Activated naive CD8-positive, alpha-beta T cell treated with anti-CD3 and anti-CD28 coated beads, Interleukin-2, amount 50 U/mL, for 16 hours (primary cell): Measurements from ENCODE around the gene ZNF428.

Experiments used
- DNase-seq: peaks from one replicate; pipeline ENCODE4 v3.0.0-alpha.2; 2020; ENCODE audit warnings: low read depth, low spot score

Gene ZNF428

GRCh38 chr19:43562226-43562697 is 57.2 kb downstream of the ZNF428 start:
- DNase-seq: no peak

DNA sequence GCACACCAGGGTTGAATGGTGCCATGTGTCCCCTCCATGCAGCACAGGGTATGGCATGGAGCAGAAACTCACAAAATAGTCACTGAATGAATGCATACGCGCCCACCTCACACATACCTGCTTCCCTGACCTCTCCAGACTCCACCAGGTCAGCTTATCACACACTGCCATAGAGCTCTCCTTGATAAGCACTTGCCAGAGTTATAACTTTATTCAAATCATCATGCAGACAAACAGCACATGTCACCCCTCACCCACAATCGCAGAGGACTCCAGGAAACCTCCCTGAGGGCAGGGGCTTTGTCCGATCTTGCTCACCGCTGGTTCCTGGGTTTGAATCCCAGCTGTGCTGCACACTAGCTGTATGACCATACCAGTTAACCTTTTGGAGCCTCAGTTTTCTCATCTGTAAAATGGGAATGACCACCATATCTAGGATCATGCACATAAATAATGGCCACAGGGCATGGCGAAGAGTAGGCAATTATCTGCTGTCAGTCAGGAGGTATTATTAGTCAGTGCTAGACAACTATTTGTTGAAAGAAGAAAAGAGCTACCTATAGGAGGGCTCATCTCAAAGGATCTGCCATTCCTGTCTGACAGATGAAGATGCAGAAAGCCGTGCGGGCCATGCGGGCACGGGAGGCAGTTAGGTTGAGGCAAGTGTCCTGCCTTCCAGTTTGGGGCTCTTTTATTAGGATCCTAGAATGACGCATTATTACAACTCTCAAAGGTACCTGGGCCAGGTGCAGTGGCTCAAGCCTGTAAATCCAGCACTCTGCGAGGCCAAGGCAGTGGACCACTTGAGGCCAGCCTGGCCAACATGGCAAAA is 58.1 kb downstream of the ZNF428 start:
- DNase-seq: no peak

- no peak for DNase-seq
These were observed 58.7 kb downstream of the ZNF428 start for GRCh38 chr19:43560687-43561086.
